ENCODE results near the gene SIGLEC12.
"Not testable (repeated sequence)": the region's sequence is repeated elsewhere in the genome, so short reads cannot be mapped to it uniquely, and the experiment has no call there.

The SIGLEC12 gene

GRCh38 chr19:51521781-51522180, 20.2 kb upstream of the SIGLEC12 start:
- no peak for DNase-seq

DNA sequence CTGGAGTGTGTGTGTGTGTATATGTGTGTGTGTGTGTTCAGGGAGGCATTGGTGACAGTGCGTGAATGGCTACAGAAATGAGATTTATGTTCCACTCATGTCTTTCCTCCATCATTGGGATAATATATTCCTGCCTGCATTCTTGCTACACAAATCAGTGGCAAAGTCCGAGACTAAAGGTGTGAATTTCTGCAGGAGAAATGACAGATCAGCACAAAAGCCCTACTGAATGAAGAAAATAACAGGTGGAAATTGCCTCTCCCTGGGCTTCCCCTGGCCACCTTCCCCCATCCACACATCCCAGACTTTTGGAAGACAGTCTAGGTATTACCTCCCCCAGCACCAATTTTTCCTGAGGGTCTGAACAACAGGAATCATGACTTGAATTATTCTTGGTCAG, 19.8 kb upstream of the SIGLEC12 start:
- no peak for DNase-seq

DNA sequence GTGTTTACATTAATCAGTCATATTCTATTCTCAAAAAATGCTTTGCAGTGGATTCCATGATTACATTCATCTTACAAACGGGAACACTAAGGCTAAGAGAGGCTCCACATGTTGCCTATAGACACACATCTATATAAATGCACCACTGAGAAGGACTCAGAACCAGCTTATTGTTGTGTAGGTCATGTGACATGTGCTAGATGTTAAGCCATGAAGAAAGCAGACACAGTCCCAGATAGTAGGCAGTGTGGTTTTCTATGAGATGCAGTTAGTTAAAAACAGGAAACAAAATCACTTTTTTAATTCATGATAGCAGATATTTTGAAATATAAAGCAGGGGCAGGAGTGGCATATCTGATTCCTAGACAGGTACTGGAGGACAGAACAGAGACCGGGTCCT, 19.1 kb upstream of the SIGLEC12 start:
- no peak for DNase-seq

DNA sequence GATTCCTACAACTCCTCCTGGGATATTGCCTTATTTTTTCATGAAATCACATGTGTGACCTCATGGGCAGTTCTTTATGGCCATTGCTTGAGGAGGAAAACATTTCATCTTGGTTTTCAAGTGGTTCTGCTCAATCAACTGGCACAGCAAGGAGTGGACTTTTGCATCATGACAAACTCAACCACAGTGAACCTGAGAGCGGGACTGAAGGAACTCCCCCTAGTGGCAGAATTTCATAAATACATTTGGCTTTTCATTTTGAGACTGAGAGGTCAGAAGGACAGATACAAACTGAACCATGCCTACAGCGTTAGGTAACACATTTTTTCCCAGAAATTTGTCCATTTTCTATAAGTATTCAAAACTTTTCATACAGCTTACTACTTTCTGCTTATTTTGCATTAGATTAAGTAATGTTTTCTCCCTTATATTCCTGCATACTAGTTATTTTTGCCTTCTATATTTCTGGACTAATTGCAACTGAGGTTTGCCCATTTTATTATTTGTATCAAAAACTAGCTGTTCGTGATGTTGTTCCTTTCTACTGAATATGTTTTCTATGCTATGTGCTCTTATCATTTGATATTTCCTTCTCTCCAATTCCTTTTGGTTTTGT, 13.4 kb upstream of the SIGLEC12 start:
- DNase-seq, result no peak

DNA sequence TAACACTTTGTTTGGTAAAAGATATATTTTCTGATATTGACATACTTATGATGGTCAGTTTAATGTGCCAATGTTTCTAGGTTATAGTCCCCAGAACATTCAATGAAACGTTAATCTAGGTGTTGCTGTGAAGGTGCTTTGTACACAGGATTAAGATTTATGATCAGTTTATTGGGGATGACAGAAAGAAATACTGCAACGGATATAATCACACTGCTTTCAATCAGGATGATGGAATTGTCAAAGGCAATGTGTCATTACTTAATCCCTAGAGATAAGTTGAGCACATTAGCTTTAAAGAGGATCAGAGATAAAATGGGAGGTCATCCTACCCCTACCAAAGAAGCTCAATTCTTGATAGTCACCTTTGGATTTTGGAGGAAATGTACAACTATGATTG, 12.4 kb upstream of the SIGLEC12 start:
- no peak for DNase-seq

DNA sequence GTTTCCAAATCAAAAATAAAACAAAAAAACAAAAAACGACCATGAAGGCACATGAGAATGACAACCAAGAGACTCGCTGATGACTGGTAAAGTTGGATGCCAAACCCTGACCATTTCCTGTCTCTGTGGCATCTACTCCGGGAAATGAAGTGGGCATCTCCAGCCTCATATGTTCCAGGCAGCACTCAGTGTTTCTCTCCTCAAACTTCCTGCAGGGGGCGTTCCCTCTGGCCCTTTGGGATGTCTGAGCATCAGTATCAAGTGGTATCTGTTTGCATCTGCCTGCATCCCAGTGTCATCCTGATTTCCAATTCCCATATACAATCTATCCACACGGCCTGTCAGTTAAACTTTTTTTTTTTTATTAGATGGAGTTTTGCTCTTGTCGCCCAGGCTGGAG, 9.8 kb upstream of the SIGLEC12 start:
- no peak for DNase-seq

DNA sequence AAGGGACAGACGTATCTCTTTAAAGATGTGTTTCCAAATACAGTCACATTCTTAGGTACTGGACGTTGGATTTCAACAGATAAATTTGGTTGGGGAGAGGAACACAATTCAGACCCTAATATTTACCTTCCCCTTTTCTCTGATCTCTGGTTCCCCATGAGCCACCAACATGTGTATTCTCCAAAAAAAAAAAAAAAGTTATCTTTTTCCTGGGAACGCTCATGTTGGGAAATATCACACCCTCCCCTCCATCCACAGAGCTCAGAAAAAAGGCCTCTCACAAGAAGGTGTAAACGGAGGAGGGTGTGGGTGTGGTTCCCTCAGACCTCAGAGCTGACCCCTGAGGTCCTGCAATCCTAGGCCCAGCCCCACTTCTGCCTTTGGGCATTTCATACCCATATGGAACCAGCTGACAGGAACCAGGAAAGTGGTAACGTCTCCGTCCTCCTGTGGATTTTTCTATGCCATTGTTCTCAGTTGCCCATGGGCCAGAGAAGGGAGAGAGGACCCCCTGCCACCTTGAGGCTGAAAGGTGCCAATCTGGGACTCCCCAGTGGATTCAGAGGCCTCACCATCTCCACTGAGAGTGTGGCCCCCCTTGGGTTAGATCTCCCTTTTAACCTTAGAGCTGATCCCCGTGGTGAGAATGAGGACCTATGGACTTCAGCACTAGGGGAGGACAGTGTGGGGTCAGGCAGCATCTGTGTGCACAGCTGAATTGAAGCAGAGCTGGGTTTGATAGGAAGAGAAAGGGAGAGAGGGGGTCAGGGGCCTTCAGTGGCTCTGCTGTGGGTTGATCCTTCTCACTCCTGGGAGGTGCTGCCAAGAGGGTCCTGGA, 8.4 kb upstream of the SIGLEC12 start:
- no peak for DNase-seq

DNA sequence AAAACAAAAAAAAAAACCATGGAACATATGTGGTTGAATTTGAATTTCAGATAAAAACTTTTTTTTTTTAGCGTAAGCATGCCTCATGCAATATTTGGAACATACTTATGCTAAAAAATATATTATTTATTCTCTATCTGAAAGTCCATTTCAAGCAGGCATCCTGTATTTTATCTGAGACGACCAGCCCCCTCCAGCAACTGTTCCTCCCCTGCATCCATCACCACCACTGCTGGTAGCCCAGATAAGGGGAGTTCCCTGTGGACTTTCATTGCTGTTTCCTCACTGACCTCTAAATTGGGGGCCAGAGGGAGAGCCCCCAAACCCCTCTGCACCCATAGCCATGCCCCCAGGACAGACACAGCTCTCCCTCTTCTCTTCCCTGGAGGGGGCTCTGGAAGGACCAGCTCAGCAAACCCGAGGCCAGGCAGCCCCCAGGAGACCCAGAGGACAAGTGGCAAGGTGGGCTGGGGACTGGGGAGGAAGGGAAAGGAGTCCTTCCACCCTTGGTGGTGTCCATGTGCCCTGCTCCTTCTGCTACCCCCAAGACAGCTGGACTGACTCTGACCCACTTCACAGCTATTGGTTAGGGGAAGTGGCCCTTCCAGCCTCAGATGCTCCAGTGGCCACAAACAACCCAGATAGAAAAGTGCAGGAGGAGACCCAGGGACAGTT, 6.6 kb upstream of the SIGLEC12 start:
- DNase-seq, result no peak

- no peak for DNase-seq
Measured at GRCh38 chr19:51507640-51508058, 6.0 kb upstream of the SIGLEC12 start.

- no peak for DNase-seq
Measured at GRCh38 chr19:51507192-51507591, 5.6 kb upstream of the SIGLEC12 start.

GRCh38 chr19:51505904-51506303, 4.3 kb upstream of the SIGLEC12 start:
- DNase-seq, result no peak

GRCh38 chr19:51503896-51504295, 2.3 kb upstream of the SIGLEC12 start:
- no peak for DNase-seq

GRCh38 chr19:51503286-51503817, 1.8 kb upstream of the SIGLEC12 start:
- DNase-seq, result no peak

DNA sequence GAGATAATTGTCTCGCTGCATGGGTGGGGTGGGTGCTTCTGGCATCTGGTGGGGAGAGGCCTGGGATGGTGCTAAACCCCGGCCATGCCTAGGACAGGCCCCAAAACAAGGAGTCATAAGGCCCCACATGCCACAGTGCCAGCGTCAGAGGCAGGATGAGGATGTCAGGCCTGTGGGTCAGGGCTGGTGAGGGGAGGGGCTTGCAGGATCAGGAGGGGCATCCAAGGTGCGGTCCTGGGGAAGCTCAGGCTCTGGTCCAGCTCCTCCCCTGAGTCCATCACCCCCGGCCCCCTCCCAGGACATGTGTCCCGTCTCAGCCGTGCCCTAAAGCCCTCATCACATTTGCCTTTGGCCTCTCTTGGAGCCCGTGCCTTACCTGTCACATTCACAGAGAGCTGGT, 669 bp downstream of the SIGLEC12 start:
- not testable (repeated sequence) for DNase-seq

GRCh38 chr19:51497666-51498065, 3.9 kb downstream of the SIGLEC12 start:
- no peak for DNase-seq

- DNase-seq, result no peak
Measured at GRCh38 chr19:51493776-51494175, 7.8 kb downstream of the SIGLEC12 start.

DNA sequence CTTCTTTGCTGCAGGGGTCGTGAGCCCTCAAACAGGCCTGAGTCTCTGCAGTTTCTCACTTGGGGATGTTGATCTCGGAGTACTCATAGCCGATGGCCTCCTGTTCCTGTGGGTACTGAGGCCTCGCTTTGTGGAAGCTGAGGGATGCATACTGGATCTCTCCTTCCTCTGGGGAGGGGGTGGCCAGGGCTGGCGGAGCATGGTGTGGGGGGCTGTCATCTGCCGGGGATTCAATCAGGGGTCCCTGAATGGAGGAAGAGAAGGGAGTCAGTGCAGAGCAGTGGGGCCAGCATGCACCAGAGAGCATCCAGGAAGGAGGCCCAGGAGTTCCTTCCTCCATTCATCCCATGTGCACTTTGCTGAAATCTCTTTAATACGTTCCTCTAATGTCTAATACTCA, 10.0 kb downstream of the SIGLEC12 start:
- DNase-seq, result no peak

GRCh38 chr19:51490676-51491075, 10.9 kb downstream of the SIGLEC12 start:
- no peak for DNase-seq

DNA sequence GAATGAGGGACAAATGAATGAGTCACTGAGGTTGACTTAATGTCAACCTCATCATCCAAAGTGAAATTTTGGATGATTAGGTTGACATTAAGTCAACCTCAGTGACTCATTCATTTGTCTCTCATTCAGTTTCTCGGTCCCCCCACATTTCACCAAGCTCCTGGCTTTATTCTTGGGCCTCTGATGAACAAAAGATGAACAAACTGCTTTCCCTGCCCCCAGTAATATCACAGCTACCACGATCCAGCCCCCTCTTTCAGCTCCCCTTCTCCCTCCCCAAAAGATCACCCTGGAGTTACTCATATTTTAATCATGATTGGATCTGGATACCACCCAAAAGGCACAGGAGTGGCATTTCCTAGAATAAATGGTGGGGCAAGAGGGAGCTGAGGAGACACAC, 12.5 kb downstream of the SIGLEC12 start:
- DNase-seq, result no peak

DNA sequence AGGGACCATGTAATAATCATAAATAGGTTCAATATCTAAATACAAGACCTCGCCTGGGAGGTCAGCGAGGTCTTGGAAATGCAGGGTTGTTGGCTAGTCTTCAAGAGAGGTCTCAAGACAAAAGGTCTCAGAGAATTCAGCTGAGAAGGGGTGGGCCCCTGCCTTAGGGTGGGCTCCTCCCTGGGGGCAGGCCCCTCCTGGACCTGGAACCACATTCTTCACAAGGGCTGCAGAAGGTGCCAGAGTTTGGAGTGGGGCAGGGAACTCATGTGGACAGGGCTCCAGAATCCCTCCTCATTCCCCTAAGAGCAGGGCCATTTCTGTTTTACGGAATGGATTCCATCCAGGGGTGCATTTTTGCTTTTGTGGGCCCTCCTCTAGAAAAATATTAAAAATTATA, 13.1 kb downstream of the SIGLEC12 start:
- DNase-seq, result no peak

GRCh38 chr19:51485960-51486660, 15.5 kb downstream of the SIGLEC12 start:
- no peak for DNase-seq

DNA sequence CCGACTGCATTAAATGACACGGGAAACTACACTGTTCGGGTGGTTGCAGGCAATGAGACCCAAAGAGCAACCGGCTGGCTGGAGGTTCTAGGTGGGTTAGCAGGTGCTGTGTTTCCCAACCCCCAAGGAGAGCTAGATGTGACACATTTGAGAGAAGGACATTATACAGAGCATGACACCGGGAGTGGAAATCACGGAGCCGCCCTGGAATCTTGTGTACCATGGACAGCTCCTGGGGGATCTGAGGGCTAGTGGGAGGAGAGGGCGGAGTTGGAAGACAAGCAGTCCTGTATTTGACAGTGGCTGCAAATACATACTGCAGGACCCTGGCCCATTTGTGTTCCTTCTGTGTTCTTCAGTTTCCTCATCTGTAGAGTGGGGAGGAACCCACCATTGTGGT, 21.0 kb downstream of the SIGLEC12 start:
- no peak for DNase-seq

All from NCI-H2081 treated with DMSO at 0.1 percent for 48 hours (cell line).